Calu3 (cell line): Measurements from ENCODE around the gene MUTYH. TPM values are rescaled to one million over a fixed set of nuclear protein-coding genes. Genes with fewer than 3 reads are reported as not detected.

Experiments
- BruUV-seq: library from RNA; stranded (reverse); fragments of 400-500 nt; replicated peaks from 2 replicates; lab custom pipeline; 2021; lab: Mats Ljungman, UMichigan
- CTCF ChIA-PET: fragments of 300-600 bp; sonication (Branson Sonifier 250); formaldehyde crosslinking; loops from one replicate; lab custom pipeline; 2022; ENCODE audit warnings: antibody characterized with exemption; lab: Charles Lee
- DNase-seq: peaks from one replicate; pipeline ENCODE4 v3.0.0; 2022
- H3K27ac Mint-ChIP-seq: one replicate; pipeline ENCODE4 v1.8.0; 2022; ENCODE audit warnings: mixed read lengths; ENCODE audit not compliant: unreplicated experiment
- H3K27me3 Mint-ChIP-seq: one replicate; pipeline ENCODE4 v1.8.0; 2022; ENCODE audit warnings: mixed read lengths; ENCODE audit not compliant: unreplicated experiment
- H3K36me3 Mint-ChIP-seq: one replicate; pipeline ENCODE4 v1.8.0; 2022; ENCODE audit warnings: mild to moderate bottlenecking, moderate library complexity, mixed read lengths; ENCODE audit not compliant: insufficient read depth, unreplicated experiment
- H3K4me1 Mint-ChIP-seq: one replicate; pipeline ENCODE4 v1.8.0; 2022; ENCODE audit warnings: mild to moderate bottlenecking, low read depth, mixed read lengths; ENCODE audit not compliant: unreplicated experiment
- H3K4me3 Mint-ChIP-seq: one replicate; pipeline ENCODE4 v1.8.0; 2022; ENCODE audit warnings: mild to moderate bottlenecking, low read depth, moderate library complexity, mixed read lengths; ENCODE audit not compliant: unreplicated experiment
- H3K9me3 Mint-ChIP-seq: one replicate; pipeline ENCODE4 v1.8.0; 2022; ENCODE audit warnings: low read depth, mixed read lengths; ENCODE audit not compliant: unreplicated experiment
- CTCF ChIP-seq: fragments of 200-600 bp; IDR thresholded peaks from one replicate; pipeline ENCODE4 v1.8.0; 2022; ENCODE audit warnings: antibody characterized with exemption; ENCODE audit not compliant: unreplicated experiment
- intact Hi-C: fragments of 100-400 bp; cut with micrococcal nuclease; formaldehyde crosslinking; loops from one replicate; pipeline ENCODE4 v1.10.0; 2022; ENCODE audit not compliant: unreplicated experiment
- total RNA-seq: library from RNA; stranded (reverse); gene quantifications from 2 replicates; pipeline ENCODE4 v1.2.3, GENCODE V29; 2022

MUTYH gene
- total RNA-seq, 1 experiment from 2014 or later, result 48.1 TPM

- no TSS peak for BruUV-seq
- H3K9me3 Mint-ChIP-seq, result no peaks in the 10 kb centered on the region
- intact Hi-C loops, result no loop called here
- no peak overlapping the region for H3K4me3 Mint-ChIP-seq
- H3K4me1 Mint-ChIP-seq, result peaks cover 22% of the 10 kb centered on the region
- no peaks in the 10 kb centered on the region for H3K27me3 Mint-ChIP-seq
- H3K27ac Mint-ChIP-seq, result no peak overlapping the region
- CTCF ChIA-PET, result interaction anchor here (0.7 to 1.2 kb wide), 2 partner anchors 10 to 847 kb away, joined by 5 to 9 read pairs; partner anchors contain the start of genes MUTYH and TOE1
- DNase-seq, result no peak
- peaks cover 38% of the 10 kb centered on the region for H3K36me3 Mint-ChIP-seq
- TF ChIP-seq CTCF, result no peak
Measured at GRCh38 chr1:45329445-45329844, 10.8 kb downstream of the MUTYH start.

GRCh38 chr1:45328680-45329079, 11.6 kb downstream of the MUTYH start:
- CTCF ChIA-PET, result interaction anchor here (1.2 to 2.9 kb wide), 2 partner anchors 11 kb away, joined by 9 to 10 read pairs; partner anchors contain the start of genes MUTYH and TOE1
- Mint-ChIP-seq H3K4me1 (peaks cover 22% of the 10 kb centered on the region), H3K27ac (no peak overlapping the region), H3K4me3 (peak overlapping the region; percentile 72), H3K36me3 (peaks cover 38% of the 10 kb centered on the region), H3K9me3 (no peaks in the 10 kb centered on the region), H3K27me3 (no peaks in the 10 kb centered on the region)
- TF ChIP-seq CTCF, result no peak
- intact Hi-C loops, result no loop called here
- BruUV-seq, result no TSS peak
- DNase-seq, result no peak

- peaks cover 38% of the 10 kb centered on the region for H3K36me3 Mint-ChIP-seq
- no peaks in the 10 kb centered on the region for H3K9me3 Mint-ChIP-seq
- CTCF ChIA-PET, result interaction anchor here (2.7 to 2.9 kb wide), 2 partner anchors 12 to 25 kb away, joined by 10 read pairs; partner anchors contain the start of genes MUTYH and TOE1
- intact Hi-C loops, result no loop called here
- H3K27ac Mint-ChIP-seq, result peak overlapping the region; percentile 27
- no peaks in the 10 kb centered on the region for H3K27me3 Mint-ChIP-seq
- peaks cover 22% of the 10 kb centered on the region for H3K4me1 Mint-ChIP-seq
- DNase-seq, result peak; percentile 28
- no peak for TF ChIP-seq CTCF
- BruUV-seq, result no TSS peak
- H3K4me3 Mint-ChIP-seq, result peak overlapping the region; percentile 72
Measured at GRCh38 chr1:45327644-45328515, 12.4 kb downstream of the MUTYH start.

- DNase-seq, result peak; percentile 62
- CTCF ChIA-PET, result interaction anchor here (0.6 to 2.9 kb wide), 3 partner anchors 13 to 339 kb away, joined by 4 to 10 read pairs (median 10); partner anchors contain the start of genes MUTYH and TOE1
Measured at GRCh38 chr1:45326627-45327623, 13.3 kb downstream of the MUTYH start, which contains the start of gene HPDL. Gene HPDL (plus strand): TSS chr1:45326895. CDS start chr1:45327149, 254 bp downstream.

More at GRCh38 chr1:45326627-45327623, 13.3 kb downstream of the MUTYH start, which contains the start of gene HPDL:
- TSS peak; percentile 85 for BruUV-seq
- TF ChIP-seq CTCF, result no peak
- Mint-ChIP-seq H3K27ac (peak within 1 kb of the TSS; percentile 33), H3K9me3 (no peaks in the 10 kb centered on the region), H3K4me3 (peak within 1 kb of the TSS; percentile 72), H3K36me3 (peaks cover 38% of the 10 kb centered on the region), H3K27me3 (no peaks in the 10 kb centered on the region), H3K4me1 (peaks cover 22% of the 10 kb centered on the region)
- intact Hi-C loops, result no loop called here
